ENCODE data around the gene CLPX. TPM values are rescaled to one million over a fixed set of nuclear protein-coding genes. Genes with fewer than 3 reads are reported as not detected.

Gene CLPX
- total RNA-seq, 6 donors from 2014 or later = 39.3 to 105 (median 49.4) TPM

GRCh38 chr15:65226221-65226620 lies 41.1 kb upstream of the CLPX start:
- DNase-seq (no peak), ATAC-seq (ENCODE audit: low FRiP score in 2 of 2) (no peak)
- Histone ChIP-seq H3K27me3 (no peaks in the 10 kb centered on the region), H3K4me3 (no peak overlapping the region), H3K9me3 (no peaks in the 10 kb centered on the region), H3K4me1 (no peaks in the 10 kb centered on the region), H3K36me3 (no peaks in the 10 kb centered on the region), H3K27ac (no peak overlapping the region)
- TF ChIP-seq CTCF (IDR thresholded peaks at IDR 0.05) (no peak), POLR2A (IDR thresholded peaks at IDR 0.05) (no peak), EP300 (IDR thresholded peaks at IDR 0.05) (no peak), POLR2AphosphoS5 (IDR thresholded peaks at IDR 0.05) (no peak)
- WGBS, 2 donors = 100% methylated on average over 2 to 3 of the region's 3 CpGs

GRCh38 chr15:65223996-65224395 lies 38.9 kb upstream of the CLPX start:
- ATAC-seq (ENCODE audit: low FRiP score in 2 of 2) = no peak
- WGBS, 2 donors = 82 to 86% methylated on average over 6 of the region's 6 CpGs

GRCh38 chr15:65222891-65223290 lies 37.7 kb upstream of the CLPX start:
- WGBS, 2 donors = 93 to 96% methylated on average over 4 of the region's 4 CpGs
- no peaks in the 10 kb centered on the region for H3K9me3 ChIP-seq
- DNase-seq = no peak

More at GRCh38 chr15:65223996-65224395, 38.9 kb upstream of the CLPX start:
- Histone ChIP-seq H3K27ac (no peak overlapping the region), H3K4me1 (no peaks in the 10 kb centered on the region), H3K36me3 (no peaks in the 10 kb centered on the region), H3K9me3 (no peaks in the 10 kb centered on the region), H3K27me3 (no peaks in the 10 kb centered on the region), H3K4me3 (no peak overlapping the region)
- no peak for DNase-seq
- TF ChIP-seq POLR2AphosphoS5 (IDR thresholded peaks at IDR 0.05) (no peak), POLR2A (IDR thresholded peaks at IDR 0.05) (no peak), EP300 (IDR thresholded peaks at IDR 0.05) (no peak), CTCF (IDR thresholded peaks at IDR 0.05) (no peak)

GRCh38 chr15:65221697-65222096 lies 36.6 kb upstream of the CLPX start:
- no peak for DNase-seq
- no peak overlapping the region for H3K4me3 ChIP-seq
- H3K4me1 ChIP-seq = no peaks in the 10 kb centered on the region
- ATAC-seq (ENCODE audit: low FRiP score in 2 of 2) = no peak
- H3K9me3 ChIP-seq = no peaks in the 10 kb centered on the region
- 87 to 95% methylated on average over 2 of the region's 2 CpGs for WGBS, 2 donors
- H3K36me3 ChIP-seq = no peaks in the 10 kb centered on the region
- no peak overlapping the region for H3K27ac ChIP-seq
- TF ChIP-seq POLR2A (IDR thresholded peaks at IDR 0.05) = no peak
- no peak for TF ChIP-seq EP300 (IDR thresholded peaks at IDR 0.05)
- no peak for TF ChIP-seq CTCF (IDR thresholded peaks at IDR 0.05)
- no peaks in the 10 kb centered on the region for H3K27me3 ChIP-seq

More at GRCh38 chr15:65222891-65223290, 37.7 kb upstream of the CLPX start:
- Histone ChIP-seq H3K4me3 (no peak overlapping the region), H3K36me3 (no peaks in the 10 kb centered on the region), H3K4me1 (no peaks in the 10 kb centered on the region), H3K27me3 (no peaks in the 10 kb centered on the region), H3K27ac (no peak overlapping the region)
- no peak for ATAC-seq (ENCODE audit: low FRiP score in 2 of 2)
- TF ChIP-seq POLR2AphosphoS5 (IDR thresholded peaks at IDR 0.05) (no peak), POLR2A (IDR thresholded peaks at IDR 0.05) (no peak), CTCF (IDR thresholded peaks at IDR 0.05) (no peak), EP300 (IDR thresholded peaks at IDR 0.05) (no peak)

- TF ChIP-seq POLR2A (IDR thresholded peaks at IDR 0.05) = no peak
- TF ChIP-seq POLR2AphosphoS5 (IDR thresholded peaks at IDR 0.05) = no peak
- TF ChIP-seq EP300 (IDR thresholded peaks at IDR 0.05) = no peak
- no peak for TF ChIP-seq CTCF (IDR thresholded peaks at IDR 0.05)
- no peak for ATAC-seq (ENCODE audit: low FRiP score in 2 of 2)
- 88 to 91% methylated on average over 3 of the region's 3 CpGs for WGBS, 2 donors
Observed at GRCh38 chr15:65219137-65219536, 34.0 kb upstream of the CLPX start.

More at GRCh38 chr15:65219137-65219536, 34.0 kb upstream of the CLPX start:
- Histone ChIP-seq H3K4me1 (no peaks in the 10 kb centered on the region), H3K27me3 (no peaks in the 10 kb centered on the region), H3K36me3 (no peaks in the 10 kb centered on the region), H3K4me3 (no peak overlapping the region), H3K9me3 (no peaks in the 10 kb centered on the region), H3K27ac (no peak overlapping the region)
- no peak for DNase-seq

Data from upper lobe of left lung (tissue), 6 donors.